ENCODE data around the gene CMKLR1. TPM values are rescaled to one million over a fixed set of nuclear protein-coding genes. Genes with fewer than 3 reads are reported as not detected.
A peak's percentile ranks its signal among the peaks of the same experiment; 100 is the strongest.

CMKLR1 gene
- polyA plus RNA-seq, 3 donors from 2014 or later, result 32.5 to 83.7 (median 49.6) TPM

DNA sequence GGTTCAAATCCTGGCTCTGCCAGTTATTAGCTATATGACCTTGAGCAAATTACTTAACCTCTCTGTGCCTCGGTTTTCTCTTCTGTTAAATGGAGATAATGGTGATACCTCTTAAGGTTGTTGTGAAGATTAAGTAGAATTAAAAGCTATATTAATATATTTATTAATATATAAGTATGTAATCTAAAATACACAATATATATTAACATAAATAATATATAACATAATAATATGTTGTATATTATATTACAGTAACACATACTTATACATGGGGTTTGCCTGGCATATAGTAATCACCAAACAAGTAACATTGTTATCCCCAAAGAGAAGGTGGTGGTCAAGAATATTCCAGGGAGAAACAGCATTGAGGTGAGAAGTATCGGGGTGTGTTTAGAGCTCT is 92.0 kb downstream of the CMKLR1 start:
- Mint-ChIP-seq H3K27me3 (ENCODE audit: low read depth in 3 of 3) (peaks cover under 1 to 3% (median 1%) of the 10 kb centered on the region in 3 donors), H3K4me3 (no peak overlapping the region), H3K36me3 (no peaks in the 10 kb centered on the region), H3K27ac (no peak overlapping the region), H3K9me3 (no peaks in the 10 kb centered on the region), H3K4me1 (peaks cover 0 to 2% of the 10 kb centered on the region in 2 donors)
- no peak for DNase-seq

DNA sequence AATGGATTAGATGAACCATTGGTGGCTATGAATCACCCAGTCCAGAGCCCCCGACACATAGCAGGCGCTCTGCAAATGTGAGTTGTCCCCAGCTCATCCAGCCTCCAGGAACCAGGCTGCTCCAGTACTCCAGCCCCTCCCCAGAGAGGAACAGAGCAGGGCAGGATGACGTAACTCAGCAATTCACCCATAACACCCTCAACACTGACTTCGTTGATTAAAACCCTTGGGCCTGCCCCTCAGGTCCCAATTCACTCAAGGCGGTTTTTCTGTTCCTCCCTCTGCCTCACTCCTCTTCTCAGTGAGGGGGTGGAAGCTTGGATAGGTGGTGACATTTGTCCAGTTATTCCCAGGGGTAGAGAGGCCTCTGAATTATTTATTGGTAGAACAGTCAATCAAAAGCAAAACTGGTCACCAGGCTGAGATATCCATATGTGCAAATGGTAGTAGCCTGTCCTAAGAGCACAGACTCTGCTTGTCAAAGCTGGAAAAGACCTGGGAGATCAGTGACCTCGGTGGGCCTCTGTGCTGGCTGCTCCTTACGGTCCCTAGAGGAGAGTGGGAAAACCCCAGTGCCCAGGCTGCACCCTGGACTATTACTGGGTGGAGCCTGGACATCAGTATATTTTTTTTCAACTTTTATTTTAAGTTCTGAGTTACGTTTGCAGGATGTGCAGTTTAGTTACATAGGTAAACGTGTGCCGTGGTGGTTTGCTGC is 97.0 kb downstream of the CMKLR1 start:
- H3K27ac Mint-ChIP-seq, result no peak overlapping the region
- no peak overlapping the region for H3K4me3 Mint-ChIP-seq
- peaks cover 0 to 5% (median 2%) of the 10 kb centered on the region in 3 donors for H3K27me3 Mint-ChIP-seq (ENCODE audit: low read depth in 3 of 3)
- H3K9me3 Mint-ChIP-seq, result no peaks in the 10 kb centered on the region
- H3K36me3 Mint-ChIP-seq, result peaks cover 0 to 4% (median 0%) of the 10 kb centered on the region in 3 donors
- DNase-seq, result no peak
- peaks cover 11% of the 10 kb centered on the region in 2 donors for H3K4me1 Mint-ChIP-seq

- Mint-ChIP-seq H3K4me1 (peaks cover 11 to 14% of the 10 kb centered on the region in 2 donors), H3K27ac (no peak overlapping the region), H3K27me3 (ENCODE audit: low read depth in 3 of 3) (peaks cover 2 to 5% (median 3%) of the 10 kb centered on the region in 3 donors), H3K9me3 (no peaks in the 10 kb centered on the region), H3K36me3 (peaks cover 0 to 4% (median 0%) of the 10 kb centered on the region in 3 donors), H3K4me3 (no peak overlapping the region)
- no peak for DNase-seq
Observed at GRCh38 chr12:108240928-108241327, 98.2 kb downstream of the CMKLR1 start.

- H3K4me3 Mint-ChIP-seq, result no peak overlapping the region
- peaks cover 2 to 5% (median 3%) of the 10 kb centered on the region in 3 donors for H3K27me3 Mint-ChIP-seq (ENCODE audit: low read depth in 3 of 3)
- no peak overlapping the region for H3K27ac Mint-ChIP-seq
- H3K9me3 Mint-ChIP-seq, result no peaks in the 10 kb centered on the region
- peaks cover 11 to 17% of the 10 kb centered on the region in 2 donors for H3K4me1 Mint-ChIP-seq
- DNase-seq, result no peak
- H3K36me3 Mint-ChIP-seq, result peaks cover 0 to 4% (median 0%) of the 10 kb centered on the region in 3 donors
Observed at GRCh38 chr12:108240027-108240785, 98.9 kb downstream of the CMKLR1 start.

- Mint-ChIP-seq H3K27me3 (ENCODE audit: low read depth in 3 of 3) (peaks cover 2 to 5% (median 3%) of the 10 kb centered on the region in 3 donors), H3K36me3 (peaks cover 0 to 4% (median 0%) of the 10 kb centered on the region in 3 donors), H3K27ac (peak overlapping the region in 3 of 6 donors; percentile 11 to 17 (median 13)), H3K4me1 (peaks cover 12 to 17% of the 10 kb centered on the region in 2 donors), H3K9me3 (no peaks in the 10 kb centered on the region), H3K4me3 (peak overlapping the region in 3 of 5 donors; percentile 16 to 47 (median 19))
- DNase-seq, result no peak
Observed at GRCh38 chr12:108239378-108239777, 99.7 kb downstream of the CMKLR1 start.

- peaks cover 2 to 5% (median 3%) of the 10 kb centered on the region in 3 donors for H3K27me3 Mint-ChIP-seq (ENCODE audit: low read depth in 3 of 3)
- peaks cover 0 to 4% (median 0%) of the 10 kb centered on the region in 3 donors for H3K36me3 Mint-ChIP-seq
- no peak for DNase-seq
- no peak overlapping the region for H3K4me3 Mint-ChIP-seq
- no peak overlapping the region for H3K27ac Mint-ChIP-seq
- H3K4me1 Mint-ChIP-seq, result peaks cover 12 to 17% of the 10 kb centered on the region in 2 donors
- no peaks in the 10 kb centered on the region for H3K9me3 Mint-ChIP-seq
Observed at GRCh38 chr12:108238474-108238873, 100.6 kb downstream of the CMKLR1 start.

Other genes with a start within 250 kb of the CMKLR1 start
- not detected for gene WSCD2, start 210.0 kb downstream of the CMKLR1 start, polyA plus RNA-seq
- 1 to 10 TPM; 1.3 to 6.7 (median 2.3) TPM for gene FICD, start 176.0 kb upstream of the CMKLR1 start, polyA plus RNA-seq
- gene SART3, start 221.9 kb upstream of the CMKLR1 start, polyA plus RNA-seq, result 10 to 100 TPM; 21.5 to 51.1 (median 30.5) TPM
- gene ISCU, start 223.3 kb upstream of the CMKLR1 start, polyA plus RNA-seq, result 100 to 1,000 TPM; 159 to 211 (median 178) TPM